H1 (cell line): ENCODE data around the gene PDZD2.

ENCODE experiments used
- EP300 ChIP-seq, 2 experiments: IDR thresholded peaks; 1 replicate in 1 of 2; 2 replicates in 1 of 2; pipeline ENCODE4 v1.6.1; 2011 to 2012; ENCODE audit warnings: low read depth in 2 of 2, low read length in 2 of 2, mild to moderate bottlenecking in 2 of 2, borderline replicate concordance in 1 of 2, inconsistent platforms in 1 of 2, moderate library complexity in 1 of 2
- HDAC6 ChIP-seq: IDR thresholded peaks from one replicate; pipeline ENCODE4 v1.7.1; 2012; ENCODE audit warnings: low read depth, mild to moderate bottlenecking, inconsistent platforms, low read length, moderate library complexity
- KDM1A ChIP-seq: fragments of 200-600, 300-600 bp; sonication (generic); IDR thresholded peaks from 2 replicates; pipeline ENCODE4 v1.7.1; 2016; ENCODE audit warnings: mild to moderate bottlenecking, low read length, borderline replicate concordance

DNA sequence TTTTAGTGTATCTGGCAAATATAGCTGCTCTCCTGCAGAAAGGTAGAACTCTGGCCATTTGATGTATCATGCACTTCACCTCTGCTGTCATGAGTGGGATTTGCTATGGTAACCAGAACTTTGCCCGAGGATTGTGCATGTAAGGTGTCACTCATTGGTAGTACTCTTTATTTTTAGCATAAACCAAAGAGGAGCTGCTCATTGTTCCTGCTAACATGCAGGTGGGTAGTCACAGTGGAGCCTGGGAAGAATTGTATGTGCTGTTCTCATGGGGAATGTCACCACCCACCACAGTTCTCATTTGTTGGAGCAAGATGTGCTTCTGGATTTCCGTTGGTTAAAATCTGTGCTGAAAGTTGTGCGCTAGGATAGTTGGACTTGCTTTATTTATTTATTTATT is 12.3 kb downstream of the PDZD2 start:
- no peak for TF ChIP-seq HDAC6
- TF ChIP-seq KDM1A = no peak
- no peak for TF ChIP-seq EP300 (IDR thresholded peaks at IDR 0.05; ENCODE audit: borderline replicate concordance in 1 of 2, low read depth in 2 of 2, low read length in 2 of 2)
